ENCODE data around the gene GLE1.

GLE1 gene

DNA sequence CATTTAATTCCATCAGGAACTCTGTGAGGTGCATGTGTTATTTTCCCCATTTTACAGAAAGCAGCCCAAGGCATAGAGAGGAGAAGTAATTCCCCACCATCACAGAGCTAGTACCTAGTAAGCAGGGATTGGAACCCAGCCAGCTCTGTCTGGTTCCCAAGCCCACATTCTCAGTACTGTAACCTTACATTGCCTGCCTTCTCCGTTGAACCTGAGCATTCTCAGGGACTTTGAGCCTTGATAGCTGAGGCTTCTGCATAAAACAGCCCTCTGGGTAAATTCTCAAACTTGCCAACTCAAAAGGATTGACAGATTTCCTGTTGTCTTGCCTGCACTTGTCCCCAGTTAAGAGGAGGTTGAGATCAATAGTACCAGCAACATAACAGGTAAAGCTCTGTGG, 9.2 kb upstream of the GLE1 start:
- no peaks in the 10 kb centered on the region for H3K4me1 ChIP-seq (ENCODE audit: control insufficient read depth, low read length)
- H3F3A ChIP-seq (ENCODE audit: control insufficient read depth, insufficient read depth), result no peaks in the 10 kb centered on the region
- no peaks in the 10 kb centered on the region for H3K79me2 ChIP-seq (ENCODE audit: control insufficient read depth, low read length)
- H3K4me2 ChIP-seq (ENCODE audit: low read length), result no peak overlapping the region
- H3K27me3 ChIP-seq (ENCODE audit: control insufficient read depth, low read length), result no peaks in the 10 kb centered on the region
- no peak overlapping the region for H3K4me3 ChIP-seq (ENCODE audit: low read length)
- no peaks in the 10 kb centered on the region for H3K9me2 ChIP-seq (replicated peaks; ENCODE audit: control insufficient read depth, low read length)
- TF ChIP-seq, protein P1, sequence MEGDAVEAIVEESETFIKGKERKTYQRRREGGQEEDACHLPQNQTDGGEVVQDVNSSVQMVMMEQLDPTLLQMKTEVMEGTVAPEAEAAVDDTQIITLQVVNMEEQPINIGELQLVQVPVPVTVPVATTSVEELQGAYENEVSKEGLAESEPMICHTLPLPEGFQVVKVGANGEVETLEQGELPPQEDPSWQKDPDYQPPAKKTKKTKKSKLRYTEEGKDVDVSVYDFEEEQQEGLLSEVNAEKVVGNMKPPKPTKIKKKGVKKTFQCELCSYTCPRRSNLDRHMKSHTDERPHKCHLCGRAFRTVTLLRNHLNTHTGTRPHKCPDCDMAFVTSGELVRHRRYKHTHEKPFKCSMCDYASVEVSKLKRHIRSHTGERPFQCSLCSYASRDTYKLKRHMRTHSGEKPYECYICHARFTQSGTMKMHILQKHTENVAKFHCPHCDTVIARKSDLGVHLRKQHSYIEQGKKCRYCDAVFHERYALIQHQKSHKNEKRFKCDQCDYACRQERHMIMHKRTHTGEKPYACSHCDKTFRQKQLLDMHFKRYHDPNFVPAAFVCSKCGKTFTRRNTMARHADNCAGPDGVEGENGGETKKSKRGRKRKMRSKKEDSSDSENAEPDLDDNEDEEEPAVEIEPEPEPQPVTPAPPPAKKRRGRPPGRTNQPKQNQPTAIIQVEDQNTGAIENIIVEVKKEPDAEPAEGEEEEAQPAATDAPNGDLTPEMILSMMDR (IDR thresholded peaks at IDR 0.05; ENCODE audit: low read depth, low read length, poor library complexity, severe bottlenecking), result no peak
- no peak for TF ChIP-seq EZH2phosphoT487 (IDR thresholded peaks at IDR 0.05; ENCODE audit: borderline replicate concordance, low read length)
- H3K36me3 ChIP-seq (ENCODE audit: control insufficient read depth, low read length), result peaks cover 65% of the 10 kb centered on the region
- no peak overlapping the region for H3K27ac ChIP-seq (ENCODE audit: low read depth, low read length)
- no peaks in the 10 kb centered on the region for H4K20me1 ChIP-seq (ENCODE audit: control insufficient read depth, insufficient read depth, low read depth, low read length)
- H3K9me3 ChIP-seq (ENCODE audit: control insufficient read depth, insufficient read depth, low read length), result no peaks in the 10 kb centered on the region

DNA sequence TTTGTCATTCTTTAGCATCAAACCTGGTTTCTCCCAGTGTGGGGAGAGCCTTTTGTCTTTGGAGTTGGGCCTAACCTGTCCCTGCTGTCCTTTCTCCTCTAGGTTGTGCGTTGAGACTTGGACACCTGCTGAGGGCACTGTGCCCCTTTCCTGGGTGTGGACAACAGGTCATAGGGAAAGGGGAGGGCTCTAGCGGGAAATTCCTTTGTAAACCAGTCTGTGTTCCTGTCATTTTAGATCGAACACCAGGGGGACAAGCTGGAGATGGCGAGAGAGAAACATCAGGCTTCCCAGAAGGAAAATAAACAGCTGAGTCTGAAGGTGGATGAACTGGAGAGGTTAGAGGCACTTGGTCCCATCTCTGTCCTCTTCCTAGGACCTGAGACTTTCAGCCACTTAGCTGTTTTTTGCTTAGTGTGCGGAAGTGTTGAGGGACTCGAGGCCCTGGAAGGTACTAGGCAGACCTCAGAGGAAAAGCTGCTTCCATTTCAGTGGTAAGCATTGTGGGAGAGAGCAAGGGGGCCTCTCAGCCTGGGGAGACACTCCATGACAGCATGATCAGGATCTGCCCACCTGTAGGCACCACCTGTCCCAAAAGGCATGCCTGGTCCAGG, 8.6 kb upstream of the GLE1 start:
- TF ChIP-seq EZH2phosphoT487 (IDR thresholded peaks at IDR 0.05; ENCODE audit: borderline replicate concordance, low read length), result no peak
- TF ChIP-seq, protein P1 (IDR thresholded peaks at IDR 0.05; ENCODE audit: low read depth, low read length, poor library complexity, severe bottlenecking), result no peak
- Histone ChIP-seq H3K79me2 (ENCODE audit: control insufficient read depth, low read length) (no peaks in the 10 kb centered on the region), H3K4me3 (ENCODE audit: low read length) (no peak overlapping the region), H4K20me1 (ENCODE audit: control insufficient read depth, insufficient read depth, low read depth, low read length) (no peaks in the 10 kb centered on the region), H3K27ac (ENCODE audit: low read depth, low read length) (no peak overlapping the region), H3K9me2 (replicated peaks; ENCODE audit: control insufficient read depth, low read length) (no peaks in the 10 kb centered on the region), H3K4me2 (ENCODE audit: low read length) (no peak overlapping the region), H3K36me3 (ENCODE audit: control insufficient read depth, low read length) (peaks cover 69% of the 10 kb centered on the region), H3K27me3 (ENCODE audit: control insufficient read depth, low read length) (no peaks in the 10 kb centered on the region), H3K9me3 (ENCODE audit: control insufficient read depth, insufficient read depth, low read length) (no peaks in the 10 kb centered on the region), H3K4me1 (ENCODE audit: control insufficient read depth, low read length) (no peaks in the 10 kb centered on the region), H3F3A (ENCODE audit: control insufficient read depth, insufficient read depth) (peaks cover under 1% of the 10 kb centered on the region; the same call in 1 of the 2 replicates)

DNA sequence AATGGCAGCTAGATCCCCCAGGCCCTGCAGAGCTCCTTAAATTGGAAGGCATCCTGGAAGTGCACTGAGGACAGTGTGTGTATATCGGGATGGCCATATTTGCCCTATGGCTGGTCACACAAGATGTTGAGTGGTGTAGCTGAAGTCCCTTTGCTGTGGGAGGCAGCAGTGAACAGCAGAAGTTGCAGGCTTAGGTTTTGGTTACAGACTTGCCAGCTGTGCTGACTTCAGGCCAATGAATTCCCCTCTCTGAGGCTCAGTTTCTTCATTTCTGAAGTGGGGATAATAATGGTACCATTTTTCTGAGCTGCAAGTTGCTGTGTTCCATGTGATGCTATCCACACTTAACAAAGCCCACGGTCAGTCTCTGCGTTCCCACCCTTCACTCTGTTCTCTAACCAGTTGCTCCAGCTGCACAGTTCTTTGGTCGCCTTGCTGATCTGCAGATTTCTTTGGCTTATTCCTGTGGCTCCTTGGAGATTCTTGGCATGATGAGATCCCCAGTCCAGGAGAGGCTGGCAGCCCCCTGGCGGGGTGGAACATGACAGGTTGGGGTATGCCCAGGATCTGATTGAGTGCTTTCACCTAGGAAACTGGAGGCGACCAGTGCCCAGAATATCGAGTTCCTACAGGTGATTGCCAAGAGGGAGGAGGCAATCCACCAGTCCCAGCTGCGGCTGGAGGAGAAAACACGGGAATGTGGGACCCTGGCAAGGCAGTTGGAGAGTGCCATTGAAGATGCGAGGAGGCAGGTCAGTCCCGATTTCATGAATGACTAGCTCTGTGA, 6.5 kb upstream of the GLE1 start:
- H3K9me2 ChIP-seq (replicated peaks; ENCODE audit: control insufficient read depth, low read length), result no peaks in the 10 kb centered on the region
- no peaks in the 10 kb centered on the region for H3K9me3 ChIP-seq (ENCODE audit: control insufficient read depth, insufficient read depth, low read length)
- H3K4me3 ChIP-seq (ENCODE audit: low read length), result no peak overlapping the region
- H3K36me3 ChIP-seq (ENCODE audit: control insufficient read depth, low read length), result peaks cover 70% of the 10 kb centered on the region
- H3K27me3 ChIP-seq (ENCODE audit: control insufficient read depth, low read length), result no peaks in the 10 kb centered on the region
- H3K4me2 ChIP-seq (ENCODE audit: low read length), result no peak overlapping the region
- H3F3A ChIP-seq (ENCODE audit: control insufficient read depth, insufficient read depth), result peaks cover 11% of the 10 kb centered on the region; the same call in 1 of the 2 replicates
- no peak overlapping the region for H3K27ac ChIP-seq (ENCODE audit: low read depth, low read length)
- H3K79me2 ChIP-seq (ENCODE audit: control insufficient read depth, low read length), result no peaks in the 10 kb centered on the region
- H3K4me1 ChIP-seq (ENCODE audit: control insufficient read depth, low read length), result no peaks in the 10 kb centered on the region
- TF ChIP-seq EZH2phosphoT487 (IDR thresholded peaks at IDR 0.05; ENCODE audit: borderline replicate concordance, low read length), result no peak
- TF ChIP-seq, protein P1 (IDR thresholded peaks at IDR 0.05; ENCODE audit: low read depth, low read length, poor library complexity, severe bottlenecking), result no peak
- no peaks in the 10 kb centered on the region for H4K20me1 ChIP-seq (ENCODE audit: control insufficient read depth, insufficient read depth, low read depth, low read length)
